GM12878 (cell line): ENCODE measurements around the gene LRRFIP2. TPM values are rescaled to one million over a fixed set of nuclear protein-coding genes. Genes with fewer than 3 reads are reported as not detected.

Experiments
- ATAC-seq: fragments of 200-7000 bp; cut with Tn5 transposase; 3 replicates; pipeline ENCODE4 v1.9.1; 2020; ENCODE audit warnings: mild to moderate bottlenecking, moderate library complexity
- BruUV-seq: library from RNA; stranded (reverse); fragments of 400-500 nt; replicated peaks from 2 replicates; lab custom pipeline; 2021; lab: Mats Ljungman, UMichigan
- CTCF ChIA-PET: fragments of 300-600 bp; sonication (Branson Sonifier 250); formaldehyde crosslinking; extraction: SDS; loops from one replicate; lab custom pipeline; 2021; ENCODE audit warnings: inconsistent platforms; lab: Yijun Ruan, JAX
- POLR2A ChIA-PET: fragments of 350-600 bp; formaldehyde crosslinking; extraction: SDS; loops from one replicate; lab custom pipeline; 2021; ENCODE audit warnings: inconsistent platforms; lab: Charles Lee
- RAD21 ChIA-PET: fragments of 300-600 bp; sonication (Branson Sonifier 250); formaldehyde crosslinking; loops from one replicate; lab custom pipeline; 2023; ENCODE audit warnings: antibody characterized with exemption; ENCODE audit not compliant: unreplicated experiment; lab: Charles Lee
- SMC1A ChIA-PET: fragments of 300-600 bp; sonication (Branson Sonifier 250); formaldehyde crosslinking; loops from one replicate; lab custom pipeline; 2023; ENCODE audit not compliant: unreplicated experiment, uncharacterized antibody; lab: Charles Lee
- DNase-seq: peaks from one replicate; pipeline ENCODE4 v3.0.0-alpha.2; 2011; ENCODE audit warnings: low read depth, low spot score
- FAIRE-seq: peaks from 3 replicates; lab custom pipeline; 2011; peaks lifted over from hg19 to GRCh38; lab: Jason Lieb, UNC
- H2AFZ ChIP-seq: 2 replicates; pipeline ENCODE4 v1.6.0; 2011; ENCODE audit warnings: low read depth, low read length, control low read depth; ENCODE audit not compliant: control insufficient read depth
- H3K27ac ChIP-seq: 2 replicates; pipeline ENCODE4 v1.5.1; 2011; ENCODE audit warnings: control low read depth; ENCODE audit not compliant: control insufficient read depth, insufficient read depth
- H3K27me3 ChIP-seq, 2 experiments: replicated peaks in 1 of 2; 2 replicates each; pipeline versions ENCODE4 v1.6.0 to v1.6.1; 2011; ENCODE audit warnings: low read length in 1 of 2; ENCODE audit not compliant: control insufficient read depth in 2 of 2, insufficient read depth in 2 of 2
- H3K36me3 ChIP-seq, 2 experiments: 2 replicates each; pipeline ENCODE4 v1.5.1; 2011; ENCODE audit warnings: low read length in 1 of 2; ENCODE audit not compliant: control insufficient read depth in 2 of 2, insufficient read depth in 2 of 2
- H3K4me1 ChIP-seq: 2 replicates; pipeline ENCODE4 v1.6.1; 2011; ENCODE audit warnings: mild to moderate bottlenecking, low read length, moderate library complexity, mixed read lengths; ENCODE audit not compliant: control insufficient read depth, insufficient read depth
- H3K4me2 ChIP-seq: 2 replicates; pipeline ENCODE4 v1.6.0; 2011; ENCODE audit warnings: control low read depth; ENCODE audit not compliant: control insufficient read depth, insufficient read depth
- H3K4me3 ChIP-seq: fragments of 200-600 bp; sonication (generic); 2 replicates; pipeline ENCODE4 v1.5.1; 2016
- H3K79me2 ChIP-seq: 2 replicates; pipeline ENCODE4 v1.6.0; 2011; ENCODE audit warnings: low read length; ENCODE audit not compliant: control insufficient read depth, insufficient read depth
- H3K9ac ChIP-seq: 2 replicates; pipeline ENCODE4 v1.8.0; 2011; ENCODE audit warnings: low read length, control low read depth, mixed read lengths; ENCODE audit not compliant: control insufficient read depth, insufficient read depth
- H3K9me3 ChIP-seq: replicated peaks from 3 replicates; pipeline ENCODE4 v1.5.1; 2011; ENCODE audit warnings: mild to moderate bottlenecking, low read length; ENCODE audit not compliant: control insufficient read depth, insufficient read depth
- H4K20me1 ChIP-seq: 2 replicates; pipeline ENCODE4 v1.6.0; 2011; ENCODE audit not compliant: control insufficient read depth, insufficient read depth
- ASH2L ChIP-seq: fragments of 300-600, 200-600 bp; sonication (generic); IDR thresholded peaks from 2 replicates; pipeline ENCODE4 v1.6.1; 2017; ENCODE audit warnings: low read depth, mild to moderate bottlenecking, borderline replicate concordance
- BACH1 ChIP-seq: fragments of 450-650 bp; IDR thresholded peaks from 2 replicates; pipeline ENCODE4 v1.6.1; 2017; ENCODE audit warnings: mild to moderate bottlenecking, borderline replicate concordance
- BMI1 ChIP-seq: fragments of 450-650 bp; IDR thresholded peaks from 2 replicates; pipeline ENCODE4 v1.6.1; 2016; ENCODE audit warnings: mild to moderate bottlenecking, moderate library complexity, borderline replicate concordance
- CEBPB ChIP-seq, 2 experiments: fragments of 150-350 bp in 1 of 2; IDR thresholded peaks; 2 replicates each; pipeline ENCODE4 v1.6.1; 2012 to 2014; ENCODE audit warnings: low read depth in 2 of 2, low read length in 2 of 2, borderline replicate concordance in 1 of 2, inconsistent platforms in 1 of 2
- CHD4 ChIP-seq: fragments of 200-600 bp; sonication (generic); IDR thresholded peaks from 2 replicates; pipeline ENCODE4 v1.6.1; 2016; ENCODE audit warnings: mild to moderate bottlenecking
- CREB1 ChIP-seq: IDR thresholded peaks from 2 replicates; pipeline ENCODE4 v1.6.1; 2012; ENCODE audit warnings: low read depth, mild to moderate bottlenecking, inconsistent platforms
- DPF2 ChIP-seq: fragments of 450-650 bp; IDR thresholded peaks from 2 replicates; pipeline ENCODE4 v1.6.1; 2017; ENCODE audit warnings: mild to moderate bottlenecking
- E2F4 ChIP-seq: IDR thresholded peaks from 2 replicates; pipeline ENCODE4 v1.6.1; 2012; ENCODE audit warnings: low read depth, low read length, improper control_type of control experiment
- GABPA ChIP-seq: IDR thresholded peaks from 2 replicates; pipeline ENCODE4 v1.6.1; 2014; ENCODE audit warnings: antibody characterized with exemption, low read depth, mild to moderate bottlenecking, inconsistent platforms
- MEF2A ChIP-seq: IDR thresholded peaks from 2 replicates; pipeline ENCODE4 v1.6.1; 2011; ENCODE audit warnings: low read depth, mild to moderate bottlenecking, low read length, moderate library complexity; ENCODE audit not compliant: insufficient read depth
- MTA3 ChIP-seq: IDR thresholded peaks from 2 replicates; pipeline ENCODE4 v1.6.1; 2012; ENCODE audit warnings: low read length, inconsistent platforms, borderline replicate concordance
- NBN ChIP-seq: fragments of 450-650 bp; IDR thresholded peaks from 2 replicates; pipeline ENCODE4 v1.6.1; 2016
- NR2C1 ChIP-seq: fragments of 450-650 bp; IDR thresholded peaks from 2 replicates; pipeline ENCODE4 v1.6.1; 2017; ENCODE audit warnings: antibody characterized with exemption, mild to moderate bottlenecking, moderate library complexity
- POLR2AphosphoS2 ChIP-seq: IDR thresholded peaks from 2 replicates; pipeline ENCODE4 v1.6.1; 2011; ENCODE audit warnings: low read depth, mild to moderate bottlenecking, low read length, improper control_type of control experiment, moderate library complexity
- SIX5 ChIP-seq: IDR thresholded peaks from 2 replicates; pipeline ENCODE4 v1.6.1; 2011; ENCODE audit warnings: mild to moderate bottlenecking, low read depth, low read length, moderate library complexity; ENCODE audit not compliant: severe bottlenecking
- SUZ12 ChIP-seq: fragments of 200-600 bp; sonication (generic); IDR thresholded peaks from one replicate; pipeline ENCODE4 v1.6.1; 2018; ENCODE audit warnings: antibody characterized with exemption, mild to moderate bottlenecking; ENCODE audit not compliant: unreplicated experiment
- YY1 ChIP-seq: IDR thresholded peaks from 2 replicates; pipeline ENCODE4 v1.6.1; 2011; ENCODE audit warnings: low read depth, mild to moderate bottlenecking, low read length
- ZNF24 ChIP-seq: fragments of 450-650 bp; IDR thresholded peaks from 2 replicates; pipeline ENCODE4 v1.6.1; 2017; ENCODE audit warnings: antibody characterized with exemption, mild to moderate bottlenecking
- ZSCAN29 ChIP-seq: fragments of 450-650 bp; IDR thresholded peaks from 2 replicates; pipeline ENCODE4 v1.6.1; 2017; ENCODE audit warnings: mild to moderate bottlenecking, moderate library complexity
- WGBS: methylation state at CpG from one replicate; pipeline ENCODE4 v1.1.6; 2016; ENCODE audit warnings: low lambda C conversion rate; ENCODE audit not compliant: insufficient replicate concordance, insufficient coverage; ENCODE audit errors: missing lambda C conversion rate; 5-methylcytosine and 5-hydroxymethylcytosine counted together
- in situ Hi-C: fragments of 300-500 bp; cut with MboI; formaldehyde crosslinking; loops from 9 replicates; pipeline ENCODE4 v1.14.3; 2018; ENCODE audit warnings: mixed read lengths
- intact Hi-C: fragments of 100-400 bp; cut with micrococcal nuclease; formaldehyde crosslinking; loops from one replicate; pipeline ENCODE4 v1.14.2; 2022; ENCODE audit not compliant: unreplicated experiment
- polyA plus RNA-seq, 11 experiments: library from polyadenylated mRNA; depleted of rRNA in 4 of 11; unstranded in 6 of 11; stranded (reverse) in 5 of 11; fragments of >200 nt; fragmentation: Nextera tagmentation in 4 of 11; fragmentation: Illumina TruSeq in 1 of 11; extraction: Ambion mirVana in 4 of 11; extraction: Trizol in 1 of 11; gene quantifications; 1 replicate in 1 of 11; 2 replicates in 10 of 11; pipeline versions ENCODE4 v1.2.1 to v1.2.3, GENCODE V29; 2011 to 2016; ENCODE audit warnings: inconsistent platforms in 2 of 11, missing spikeins in 2 of 11, low read depth in 1 of 11
- total RNA-seq, 4 experiments: library from RNA; depleted of rRNA in 3 of 4; stranded (reverse); fragments of >200 nt in 3 of 4; fragmentation: Illumina TruSeq in 1 of 4; extraction: Trizol in 1 of 4; gene quantifications; 2 replicates each; pipeline versions ENCODE4 v1.2.1 to v1.2.3, GENCODE V29; 2013 to 2021
- TF ChIP-seq, protein P1 (sequence below): IDR thresholded peaks from 2 replicates; pipeline ENCODE4 v1.6.1; 2012; ENCODE audit warnings: low read depth, low read length, improper control_type of control experiment

The LRRFIP2 gene
- total and polyA plus RNA-seq, 10 of the 15 experiments (the other 5 are each of a cell fraction or from before 2014, with no cell fraction given) = 9.7 to 46.9 (median 38.1) TPM

DNA sequence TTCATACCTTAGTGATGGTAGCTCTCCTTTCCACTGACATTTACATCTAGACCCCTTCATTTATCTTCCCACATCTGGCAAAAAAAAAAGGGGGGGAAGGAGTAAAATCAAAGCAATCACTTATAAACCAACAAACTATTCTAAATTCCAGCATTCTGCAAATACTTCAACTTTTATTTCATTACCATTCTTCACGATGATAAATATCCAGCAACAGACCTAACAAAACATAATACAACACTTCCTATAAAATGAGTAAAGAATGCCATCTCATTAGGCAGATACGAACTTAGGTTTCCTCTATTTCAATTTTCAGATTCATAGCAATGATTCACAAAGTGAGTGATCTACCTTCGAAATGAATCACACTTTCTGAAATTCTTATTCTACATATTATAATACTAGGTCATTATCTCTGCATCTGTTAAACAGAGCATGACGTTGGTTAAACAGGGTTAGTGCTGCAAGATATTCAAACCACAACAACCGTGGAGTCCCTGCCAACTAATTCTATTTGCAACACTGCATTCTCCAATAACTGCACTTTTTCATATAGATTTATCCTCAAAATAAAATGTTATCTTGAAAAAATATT lies at the start of gene LRRFIP2 (continued):
- no peak for TF ChIP-seq CEBPB (IDR thresholded peaks at IDR 0.05; ENCODE audit: borderline replicate concordance in 1 of 2, low read depth in 2 of 2, low read length in 2 of 2)
- TF ChIP-seq CREB1 = peak; percentile 60; the same call in 1 of the 2 replicates
- no peak for TF ChIP-seq ZSCAN29
- TF ChIP-seq NR2C1 = 0 out of 2 replicates have a peak, but pooled peaks have one; percentile 47
- peak; percentile 83 for TF ChIP-seq DPF2
- peak; percentile 79 for TF ChIP-seq ZNF24
- no peak for TF ChIP-seq POLR2AphosphoS2
- TF ChIP-seq BACH1 = peak; percentile 41; the same call in 1 of the 2 replicates
- TF ChIP-seq GABPA = peak; percentile 43; the same call in 1 of the 2 replicates
- TF ChIP-seq MTA3 = no peak
- TF ChIP-seq ASH2L = no peak

- no TSS peak for BruUV-seq
- in situ Hi-C loops (no loop called here), intact Hi-C loops (no loop called here)
- 9% methylated on average over 1 of the region's 1 CpG for WGBS
- Histone ChIP-seq H3K79me2 (no peaks in the 10 kb centered on the region), H3K27ac (no peak overlapping the region), H2AFZ (no peak overlapping the region), H3K9ac (no peak overlapping the region), H3K9me3 (no peaks in the 10 kb centered on the region), H3K27me3 (no peaks in the 10 kb centered on the region), H3K4me1 (no peaks in the 10 kb centered on the region), H3K4me3 (no peak overlapping the region), H4K20me1 (no peaks in the 10 kb centered on the region; the same call in 1 of the 2 replicates), H3K4me2 (no peak overlapping the region), H3K36me3 (no peaks in the 10 kb centered on the region)
- POLR2A ChIA-PET = no interaction called here
- DNase-seq = no peak
- RAD21 ChIA-PET = no interaction called here
- ATAC-seq = no peak
- CTCF ChIA-PET = interaction anchor here (0.8 kb wide), 1 partner anchor 199 kb away, joined by 4 read pairs; no protein-coding TSS in a partner anchor
- FAIRE-seq = no peak
- SMC1A ChIA-PET = interaction anchor here (1.0 to 1.2 kb wide), 3 partner anchors 10 to 199 kb away, joined by 3 to 7 read pairs (median 3); no protein-coding TSS in a partner anchor
- TF ChIP-seq BMI1 (no peak), CHD4 (no peak), SIX5 (no peak), NBN (no peak), YY1 (no peak), E2F4 (no peak), ZSCAN29 (no peak), SUZ12 (no peak), MEF2A (no peak)
- TF ChIP-seq, protein P1, sequence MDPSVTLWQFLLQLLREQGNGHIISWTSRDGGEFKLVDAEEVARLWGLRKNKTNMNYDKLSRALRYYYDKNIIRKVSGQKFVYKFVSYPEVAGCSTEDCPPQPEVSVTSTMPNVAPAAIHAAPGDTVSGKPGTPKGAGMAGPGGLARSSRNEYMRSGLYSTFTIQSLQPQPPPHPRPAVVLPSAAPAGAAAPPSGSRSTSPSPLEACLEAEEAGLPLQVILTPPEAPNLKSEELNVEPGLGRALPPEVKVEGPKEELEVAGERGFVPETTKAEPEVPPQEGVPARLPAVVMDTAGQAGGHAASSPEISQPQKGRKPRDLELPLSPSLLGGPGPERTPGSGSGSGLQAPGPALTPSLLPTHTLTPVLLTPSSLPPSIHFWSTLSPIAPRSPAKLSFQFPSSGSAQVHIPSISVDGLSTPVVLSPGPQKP = no peak
These were observed 49.2 kb upstream of the LRRFIP2 start for GRCh38 chr3:37223576-37223975.
